ENCODE data around the gene ADAMTS6.

DNA sequence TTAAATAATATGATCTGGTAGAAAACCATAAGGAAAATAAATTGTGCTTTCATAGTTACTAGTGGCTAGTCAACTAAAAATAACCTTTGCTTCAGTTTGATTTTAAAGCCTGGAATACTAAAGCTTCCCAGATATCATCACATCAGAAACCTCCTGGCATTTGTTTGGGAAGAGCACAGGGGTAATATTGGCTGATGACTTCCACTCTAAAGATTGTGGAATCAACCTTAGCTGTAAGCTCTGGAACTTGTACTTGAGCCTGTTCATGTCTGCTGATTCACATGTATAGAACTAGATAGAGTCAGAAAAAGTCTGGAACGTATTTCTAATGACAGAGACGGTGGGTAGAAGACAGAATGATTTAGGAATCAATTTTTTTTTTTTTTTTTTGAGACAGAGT lies 367.9 kb downstream of the ADAMTS6 start:
- TF ChIP-seq CTCF (IDR thresholded peaks at IDR 0.05; ENCODE audit: insufficient read depth, low read length, poor library complexity, severe bottlenecking) (no peak), EZH2phosphoT487 (conservative IDR thresholded peaks at IDR 0.05; ENCODE audit: low read length) (no peak)

Data from SU-DHL-6 (cell line).